ENCODE measurements around the gene FXN.

DNA sequence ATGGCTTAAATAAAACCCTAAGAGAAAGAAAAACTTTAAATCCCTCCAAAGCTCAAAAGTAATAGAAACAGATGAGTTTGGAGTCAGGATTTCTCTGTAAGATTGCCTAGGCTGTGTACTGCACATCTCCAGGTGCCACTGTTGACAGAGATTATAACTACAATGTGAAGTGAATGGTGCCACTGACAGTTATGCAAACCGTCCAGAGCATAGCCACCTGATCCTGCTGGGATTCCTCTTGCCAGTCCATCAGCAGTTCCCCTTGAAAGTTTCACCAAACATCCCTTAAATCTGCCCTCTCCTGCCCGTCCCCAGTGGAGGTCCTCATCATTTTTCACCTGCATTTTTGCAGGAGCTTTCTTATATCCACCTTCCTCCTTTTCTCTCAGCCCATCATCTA lies 42.5 kb downstream of the FXN start:
- TF ChIP-seq, protein P1, sequence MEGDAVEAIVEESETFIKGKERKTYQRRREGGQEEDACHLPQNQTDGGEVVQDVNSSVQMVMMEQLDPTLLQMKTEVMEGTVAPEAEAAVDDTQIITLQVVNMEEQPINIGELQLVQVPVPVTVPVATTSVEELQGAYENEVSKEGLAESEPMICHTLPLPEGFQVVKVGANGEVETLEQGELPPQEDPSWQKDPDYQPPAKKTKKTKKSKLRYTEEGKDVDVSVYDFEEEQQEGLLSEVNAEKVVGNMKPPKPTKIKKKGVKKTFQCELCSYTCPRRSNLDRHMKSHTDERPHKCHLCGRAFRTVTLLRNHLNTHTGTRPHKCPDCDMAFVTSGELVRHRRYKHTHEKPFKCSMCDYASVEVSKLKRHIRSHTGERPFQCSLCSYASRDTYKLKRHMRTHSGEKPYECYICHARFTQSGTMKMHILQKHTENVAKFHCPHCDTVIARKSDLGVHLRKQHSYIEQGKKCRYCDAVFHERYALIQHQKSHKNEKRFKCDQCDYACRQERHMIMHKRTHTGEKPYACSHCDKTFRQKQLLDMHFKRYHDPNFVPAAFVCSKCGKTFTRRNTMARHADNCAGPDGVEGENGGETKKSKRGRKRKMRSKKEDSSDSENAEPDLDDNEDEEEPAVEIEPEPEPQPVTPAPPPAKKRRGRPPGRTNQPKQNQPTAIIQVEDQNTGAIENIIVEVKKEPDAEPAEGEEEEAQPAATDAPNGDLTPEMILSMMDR (IDR thresholded peaks at IDR 0.05), result no peak
- TF ChIP-seq, protein P2, sequence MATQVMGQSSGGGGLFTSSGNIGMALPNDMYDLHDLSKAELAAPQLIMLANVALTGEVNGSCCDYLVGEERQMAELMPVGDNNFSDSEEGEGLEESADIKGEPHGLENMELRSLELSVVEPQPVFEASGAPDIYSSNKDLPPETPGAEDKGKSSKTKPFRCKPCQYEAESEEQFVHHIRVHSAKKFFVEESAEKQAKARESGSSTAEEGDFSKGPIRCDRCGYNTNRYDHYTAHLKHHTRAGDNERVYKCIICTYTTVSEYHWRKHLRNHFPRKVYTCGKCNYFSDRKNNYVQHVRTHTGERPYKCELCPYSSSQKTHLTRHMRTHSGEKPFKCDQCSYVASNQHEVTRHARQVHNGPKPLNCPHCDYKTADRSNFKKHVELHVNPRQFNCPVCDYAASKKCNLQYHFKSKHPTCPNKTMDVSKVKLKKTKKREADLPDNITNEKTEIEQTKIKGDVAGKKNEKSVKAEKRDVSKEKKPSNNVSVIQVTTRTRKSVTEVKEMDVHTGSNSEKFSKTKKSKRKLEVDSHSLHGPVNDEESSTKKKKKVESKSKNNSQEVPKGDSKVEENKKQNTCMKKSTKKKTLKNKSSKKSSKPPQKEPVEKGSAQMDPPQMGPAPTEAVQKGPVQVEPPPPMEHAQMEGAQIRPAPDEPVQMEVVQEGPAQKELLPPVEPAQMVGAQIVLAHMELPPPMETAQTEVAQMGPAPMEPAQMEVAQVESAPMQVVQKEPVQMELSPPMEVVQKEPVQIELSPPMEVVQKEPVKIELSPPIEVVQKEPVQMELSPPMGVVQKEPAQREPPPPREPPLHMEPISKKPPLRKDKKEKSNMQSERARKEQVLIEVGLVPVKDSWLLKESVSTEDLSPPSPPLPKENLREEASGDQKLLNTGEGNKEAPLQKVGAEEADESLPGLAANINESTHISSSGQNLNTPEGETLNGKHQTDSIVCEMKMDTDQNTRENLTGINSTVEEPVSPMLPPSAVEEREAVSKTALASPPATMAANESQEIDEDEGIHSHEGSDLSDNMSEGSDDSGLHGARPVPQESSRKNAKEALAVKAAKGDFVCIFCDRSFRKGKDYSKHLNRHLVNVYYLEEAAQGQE (IDR thresholded peaks at IDR 0.05; ENCODE audit: insufficient read depth in 1 of 2, low read depth in 2 of 2, low read length in 1 of 2), result no peak
- no peak for TF ChIP-seq POLR2AphosphoS5 (IDR thresholded peaks at IDR 0.05; ENCODE audit: low read depth, low read length)
- TF ChIP-seq SIN3A (IDR thresholded peaks at IDR 0.05; ENCODE audit: borderline replicate concordance, insufficient read depth, low read depth, low read length), result no peak

Measured in Panc1 (cell line).